GM12875 (cell line): ENCODE data around the gene IL1RL2.

Source experiments
- H3K4me3 ChIP-seq: one replicate; pipeline ENCODE4 v1.5.1; 2011; ENCODE audit warnings: low read depth, low read length, control low read depth
- TF ChIP-seq, protein P1 (sequence below): IDR thresholded peaks from 2 replicates; pipeline ENCODE4 v1.5.1; 2011; ENCODE audit warnings: low read depth, mild to moderate bottlenecking, control low read depth, inconsistent platforms, low read length, moderate library complexity, borderline replicate concordance; ENCODE audit not compliant: insufficient read depth

IL1RL2 gene

DNA sequence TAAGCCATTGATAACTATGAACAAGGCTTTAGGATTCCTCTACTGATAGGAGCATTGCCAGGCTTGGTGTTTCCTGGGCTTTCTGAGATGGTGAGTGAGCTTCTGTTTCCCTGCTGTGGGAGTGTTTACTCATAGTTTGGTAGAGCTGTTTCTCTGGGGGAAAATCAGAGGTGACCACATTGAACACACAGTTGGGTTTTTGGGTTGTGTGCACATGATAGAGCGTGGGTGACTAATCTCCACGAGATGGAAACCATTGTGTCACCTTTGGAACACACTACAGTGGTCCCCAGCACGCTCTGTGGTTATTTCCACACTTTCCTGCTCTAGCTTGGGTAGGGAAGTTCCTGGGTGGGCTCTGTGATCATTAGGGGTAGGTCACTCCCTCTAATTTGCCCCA, 38.9 kb upstream of the IL1RL2 start:
- no peak overlapping the region for H3K4me3 ChIP-seq
- TF ChIP-seq, protein P1, sequence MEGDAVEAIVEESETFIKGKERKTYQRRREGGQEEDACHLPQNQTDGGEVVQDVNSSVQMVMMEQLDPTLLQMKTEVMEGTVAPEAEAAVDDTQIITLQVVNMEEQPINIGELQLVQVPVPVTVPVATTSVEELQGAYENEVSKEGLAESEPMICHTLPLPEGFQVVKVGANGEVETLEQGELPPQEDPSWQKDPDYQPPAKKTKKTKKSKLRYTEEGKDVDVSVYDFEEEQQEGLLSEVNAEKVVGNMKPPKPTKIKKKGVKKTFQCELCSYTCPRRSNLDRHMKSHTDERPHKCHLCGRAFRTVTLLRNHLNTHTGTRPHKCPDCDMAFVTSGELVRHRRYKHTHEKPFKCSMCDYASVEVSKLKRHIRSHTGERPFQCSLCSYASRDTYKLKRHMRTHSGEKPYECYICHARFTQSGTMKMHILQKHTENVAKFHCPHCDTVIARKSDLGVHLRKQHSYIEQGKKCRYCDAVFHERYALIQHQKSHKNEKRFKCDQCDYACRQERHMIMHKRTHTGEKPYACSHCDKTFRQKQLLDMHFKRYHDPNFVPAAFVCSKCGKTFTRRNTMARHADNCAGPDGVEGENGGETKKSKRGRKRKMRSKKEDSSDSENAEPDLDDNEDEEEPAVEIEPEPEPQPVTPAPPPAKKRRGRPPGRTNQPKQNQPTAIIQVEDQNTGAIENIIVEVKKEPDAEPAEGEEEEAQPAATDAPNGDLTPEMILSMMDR: no peak

DNA sequence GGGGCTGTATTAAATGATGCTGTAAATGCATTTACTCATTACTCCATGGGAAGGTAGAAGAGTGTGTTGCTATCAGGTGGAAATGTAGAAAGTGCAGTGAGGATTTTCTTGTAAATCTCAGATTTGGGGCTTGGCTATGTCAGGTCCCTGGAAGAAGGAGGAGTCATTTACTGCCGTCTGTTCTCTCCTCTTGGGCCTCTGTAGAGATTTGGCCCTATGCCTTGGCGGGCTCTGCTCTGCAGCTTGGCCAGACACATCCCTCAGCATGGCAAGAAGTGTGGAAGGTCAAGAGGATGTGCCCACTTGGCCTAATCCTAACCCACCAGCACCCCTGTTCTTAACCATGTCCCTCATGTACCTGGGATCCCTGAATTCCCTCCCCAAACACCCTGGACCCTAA, 37.6 kb upstream of the IL1RL2 start:
- no peak overlapping the region for H3K4me3 ChIP-seq
- TF ChIP-seq, protein P1: no peak

DNA sequence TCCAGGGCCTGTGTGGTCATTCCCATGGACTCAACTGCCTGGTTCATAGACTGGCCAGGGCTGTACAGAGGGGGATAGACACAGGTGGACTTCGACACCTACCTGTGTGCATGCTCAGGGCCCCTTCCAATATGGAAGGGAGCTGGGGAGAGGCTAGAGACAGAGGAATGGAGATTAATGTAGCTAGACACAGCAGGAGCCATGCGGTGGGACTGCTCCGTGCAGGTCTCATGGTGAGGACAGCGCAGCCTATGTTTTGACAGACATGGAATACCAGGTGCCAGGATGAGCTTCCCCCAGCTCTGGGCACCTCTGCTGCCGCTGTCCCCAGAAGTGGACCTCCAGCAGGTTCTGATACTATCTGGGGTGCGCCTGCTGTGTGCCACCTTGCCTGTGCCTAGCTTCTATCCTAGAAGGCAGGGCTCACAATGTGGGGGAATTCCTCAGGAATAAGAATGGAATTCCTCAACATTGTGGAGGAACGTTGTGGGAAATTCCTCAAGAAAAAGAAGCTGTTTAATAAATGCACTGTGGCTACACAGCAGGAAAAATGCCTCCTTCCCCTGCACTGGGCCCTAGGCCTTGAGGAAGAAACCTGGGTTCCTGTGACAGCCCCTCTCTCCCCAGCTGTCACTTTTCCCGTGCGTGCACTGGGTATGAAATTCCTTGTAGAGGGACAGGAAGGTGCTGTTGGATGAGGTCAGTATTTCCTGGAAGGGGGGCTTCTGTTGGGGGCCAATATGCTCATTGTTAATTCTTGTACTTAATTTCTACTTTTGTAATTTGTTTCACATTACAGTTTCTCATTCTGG, 37.0 kb upstream of the IL1RL2 start:
- TF ChIP-seq, protein P1: no peak
- H3K4me3 ChIP-seq: no peak overlapping the region

DNA sequence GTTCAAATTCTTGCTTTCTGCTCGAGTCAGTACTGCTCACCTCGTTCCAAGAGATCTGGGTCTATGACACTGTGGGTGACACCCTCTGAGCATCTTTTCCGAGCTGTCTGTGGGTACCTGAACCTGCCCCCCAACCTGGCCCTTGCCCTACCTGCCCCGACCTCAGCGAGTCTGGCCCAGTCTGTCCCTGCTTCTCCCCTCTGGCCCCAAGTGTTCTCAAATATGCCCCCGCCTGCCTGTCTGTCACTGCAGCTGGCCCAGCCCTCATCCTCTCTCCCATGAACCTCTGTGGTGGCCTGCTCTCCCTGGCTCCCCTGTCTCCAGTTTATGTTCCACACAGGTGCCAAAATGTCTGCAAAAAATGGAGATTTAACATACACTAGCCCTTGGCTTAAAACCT, 32.5 kb upstream of the IL1RL2 start:
- TF ChIP-seq, protein P1: no peak
- H3K4me3 ChIP-seq: no peak overlapping the region

DNA sequence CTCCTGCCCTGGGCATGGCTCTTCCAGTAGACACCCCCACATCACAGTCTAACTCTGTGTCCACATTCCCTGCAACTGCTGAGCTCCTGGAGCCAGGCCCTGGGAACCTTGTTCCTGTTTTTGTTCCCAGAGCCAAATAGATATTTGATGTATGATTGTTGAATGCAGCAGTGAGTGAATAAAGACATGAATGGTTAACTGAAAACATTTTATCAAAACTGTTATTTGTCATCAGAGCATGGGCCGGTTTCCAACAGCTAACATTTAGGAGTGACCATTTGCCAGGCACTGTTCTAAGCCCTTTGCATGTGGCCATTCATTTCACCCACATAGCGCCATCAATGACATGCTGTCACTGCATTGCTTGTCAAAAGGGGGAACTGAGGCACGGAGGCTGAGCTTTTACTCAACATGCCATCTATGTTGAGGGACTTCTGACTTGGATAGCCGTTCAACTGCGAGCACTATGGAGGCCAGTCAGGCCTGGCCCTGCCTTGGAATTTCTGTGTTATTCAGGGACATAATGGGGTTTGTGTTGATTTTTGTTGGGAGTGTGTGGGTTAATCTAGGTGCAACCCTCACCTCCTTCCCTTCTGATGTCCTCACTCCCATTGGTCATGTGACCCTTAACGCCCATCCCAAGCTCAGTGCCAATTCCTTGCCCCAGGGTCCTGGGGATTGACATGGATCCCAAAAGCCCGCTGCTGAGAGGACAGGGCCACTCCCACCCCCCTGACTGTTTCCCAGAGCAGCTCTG, 31.7 kb upstream of the IL1RL2 start:
- H3K4me3 ChIP-seq: no peak overlapping the region
- TF ChIP-seq, protein P1: no peak

DNA sequence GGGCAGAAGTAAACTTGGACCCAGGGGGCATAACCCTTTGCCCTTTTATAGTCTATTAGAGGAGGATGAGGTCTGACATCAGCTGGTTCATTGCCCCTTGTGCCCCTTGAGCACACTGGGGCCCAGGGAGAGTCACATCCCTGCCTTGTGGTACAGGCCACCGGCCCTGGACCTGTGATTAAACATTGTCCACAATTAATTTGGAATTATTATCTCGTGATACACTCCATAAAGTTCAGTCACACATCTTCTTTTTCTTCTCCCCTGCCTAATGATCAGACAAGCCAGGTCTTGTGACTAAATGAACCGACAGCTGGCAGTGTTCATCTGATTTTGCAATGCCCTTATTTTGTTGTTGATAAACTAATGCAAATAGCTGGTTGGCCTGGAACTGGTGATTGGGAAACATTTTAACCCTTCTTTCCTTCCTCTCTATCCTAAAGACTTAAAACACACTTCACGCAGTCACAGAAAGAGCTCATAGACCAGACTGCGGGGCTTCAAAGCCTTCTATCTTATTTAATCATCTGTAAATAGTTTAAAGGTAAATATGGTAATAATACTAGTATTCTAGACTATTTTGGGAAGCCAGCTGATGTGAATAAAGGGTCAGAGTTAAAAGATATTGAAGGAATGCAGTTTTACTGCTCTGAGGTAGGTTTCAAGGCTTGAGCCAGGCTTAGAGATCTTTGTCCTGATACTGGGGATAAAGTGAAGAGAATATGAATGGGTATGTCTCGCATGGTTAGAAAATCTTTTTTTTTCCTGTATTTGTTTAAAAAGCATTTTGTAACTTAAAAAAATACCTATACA, 30.9 kb upstream of the IL1RL2 start:
- no peak overlapping the region for H3K4me3 ChIP-seq
- TF ChIP-seq, protein P1: no peak
